Posterior cingulate gyrus (tissue), 11 donors: Measurements from ENCODE around the gene ERFE.
A peak's percentile ranks its signal among the peaks of the same experiment; 100 is the strongest.

Experiments used
- DNase-seq, 10 donors: peaks; one replicate each; pipeline versions ENCODE4 v3.0.0 to v3.0.0-alpha.2; 2020 to 2021; ENCODE audit warnings: mixed read lengths in 3 of 10
- intact Hi-C: fragments of 100-400 bp; cut with DNase I; formaldehyde crosslinking; loops from one replicate; pipeline ENCODE4 v1.15.1; 2023

Gene ERFE

DNA sequence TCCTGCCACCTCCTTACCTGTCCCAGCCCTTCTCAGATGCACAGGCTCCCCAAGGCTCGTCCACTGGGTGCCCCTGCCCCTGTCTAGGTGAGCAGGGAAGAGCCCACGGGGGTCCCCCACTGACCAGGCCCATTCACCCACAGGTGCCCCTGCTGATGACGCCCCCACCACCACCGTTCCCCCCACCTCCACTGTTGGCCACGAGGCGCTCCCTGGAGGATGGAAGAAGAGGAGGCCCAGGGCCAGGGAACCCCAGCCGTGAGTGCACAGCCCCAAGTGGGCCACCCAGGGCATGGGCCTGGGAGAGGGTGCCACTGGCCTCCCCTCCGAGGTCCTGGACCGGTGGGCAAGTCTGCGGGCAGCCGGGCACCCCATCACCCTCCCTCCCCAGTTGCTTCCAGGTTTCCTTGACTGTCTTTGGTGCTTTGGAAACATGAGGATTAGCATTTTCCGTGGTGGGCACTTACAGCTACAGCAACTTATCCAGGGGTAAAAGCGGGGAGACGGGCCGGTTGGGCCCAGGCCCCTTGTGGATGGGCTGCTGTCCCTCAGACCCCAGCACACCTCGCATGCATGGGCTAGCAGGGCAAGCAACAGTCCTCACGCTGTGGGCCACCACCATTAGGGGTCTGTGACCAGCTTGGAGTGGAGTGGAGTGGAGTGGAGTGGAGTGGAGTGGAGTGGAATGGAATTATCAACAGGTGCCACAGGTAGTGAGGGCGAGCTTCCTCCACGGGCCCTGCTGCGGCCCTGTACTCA is 33.5 kb upstream of the ERFE start:
- intact Hi-C loops, result no loop called here
- peak in 3 of 10 donors; percentile 40 to 73 (median 72) for DNase-seq

DNA sequence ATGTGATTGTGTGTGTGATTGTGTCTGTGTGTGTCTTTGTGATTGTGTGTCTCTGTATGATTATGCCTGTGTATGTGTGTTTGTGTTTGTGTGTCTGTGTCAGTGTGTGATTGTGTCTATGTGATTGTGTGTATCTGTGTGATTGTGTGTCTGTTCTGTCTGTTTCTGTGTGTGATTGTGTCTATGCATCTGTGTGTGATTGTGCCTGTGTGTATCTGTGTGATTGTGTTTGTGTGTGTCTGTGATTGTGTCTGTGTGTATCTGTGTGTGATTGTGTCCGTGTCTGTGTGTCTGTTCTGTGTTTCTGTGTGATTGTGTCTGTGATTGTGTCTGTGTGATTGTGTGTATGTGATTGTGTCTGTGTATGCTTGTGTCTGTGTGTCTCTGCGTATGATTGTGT is 32.4 kb upstream of the ERFE start:
- intact Hi-C loops, result no loop called here
- no peak for DNase-seq

DNA sequence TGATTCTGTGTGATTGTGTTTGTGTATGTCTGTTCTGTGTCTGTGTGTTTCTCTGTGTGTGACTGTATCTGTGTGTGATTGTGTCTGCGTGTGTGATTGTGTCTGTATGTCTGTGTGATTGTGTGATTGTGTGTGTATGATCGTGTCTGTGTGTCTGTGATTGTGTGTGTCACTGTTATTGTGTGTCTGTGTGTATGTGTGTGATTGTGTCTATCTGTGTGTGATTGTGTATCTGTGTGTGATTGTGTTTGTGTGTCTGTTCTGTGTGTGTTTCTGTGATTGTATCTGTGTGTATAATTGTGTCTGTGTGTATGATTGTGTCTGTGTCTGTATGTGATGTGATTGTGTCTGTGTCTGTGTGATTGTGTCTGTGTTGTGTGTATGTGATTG is 32.0 kb upstream of the ERFE start:
- no peak for DNase-seq
- intact Hi-C loops, result no loop called here

DNA sequence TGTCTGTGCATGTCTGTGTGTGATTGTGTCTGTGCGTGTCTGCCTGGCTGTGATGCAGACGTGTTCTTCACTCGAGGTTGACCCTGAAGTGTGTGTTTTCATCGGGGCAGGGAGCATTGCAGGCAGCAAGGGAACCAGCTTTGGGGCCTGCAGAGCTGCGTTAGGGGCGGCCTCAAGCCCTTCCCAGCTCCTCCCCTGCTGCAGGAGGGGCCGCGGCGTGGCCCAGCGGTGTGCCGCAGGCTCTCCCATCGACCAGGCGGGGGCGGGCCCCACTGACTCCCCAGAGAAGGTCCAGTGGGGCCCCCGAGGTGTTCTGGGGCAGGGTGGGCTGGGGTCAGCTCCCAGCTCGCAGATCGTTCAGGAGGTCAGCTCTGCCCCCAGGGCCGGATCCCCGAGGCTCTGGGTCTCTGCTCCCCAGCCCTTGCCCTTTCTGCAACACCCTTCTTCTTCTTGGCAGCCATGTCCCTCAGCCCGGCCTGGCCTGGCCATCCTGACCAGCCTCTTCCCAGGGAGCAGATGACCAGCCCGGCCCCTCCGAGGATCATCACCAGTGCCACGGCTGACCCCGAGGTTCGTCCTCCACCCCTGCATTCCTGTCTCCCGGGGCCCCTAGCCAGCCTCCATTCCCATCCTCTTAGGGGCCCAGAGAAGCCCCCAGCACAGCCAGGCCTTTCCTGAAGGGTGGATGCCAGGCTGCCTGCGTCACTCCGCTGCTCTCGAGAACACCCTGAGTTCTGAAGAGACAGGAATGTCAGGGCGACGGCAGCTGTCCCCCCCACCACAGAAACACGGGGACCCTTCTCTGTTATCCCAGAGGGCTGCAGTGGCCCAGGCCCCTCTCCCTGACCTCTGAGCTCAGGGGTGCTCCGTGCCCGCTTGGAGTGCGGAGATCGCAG is 31.4 kb upstream of the ERFE start:
- DNase-seq, result peak in 3 of 10 donors; percentile 61 to 79 (median 77)
- intact Hi-C loops, result no loop called here

DNA sequence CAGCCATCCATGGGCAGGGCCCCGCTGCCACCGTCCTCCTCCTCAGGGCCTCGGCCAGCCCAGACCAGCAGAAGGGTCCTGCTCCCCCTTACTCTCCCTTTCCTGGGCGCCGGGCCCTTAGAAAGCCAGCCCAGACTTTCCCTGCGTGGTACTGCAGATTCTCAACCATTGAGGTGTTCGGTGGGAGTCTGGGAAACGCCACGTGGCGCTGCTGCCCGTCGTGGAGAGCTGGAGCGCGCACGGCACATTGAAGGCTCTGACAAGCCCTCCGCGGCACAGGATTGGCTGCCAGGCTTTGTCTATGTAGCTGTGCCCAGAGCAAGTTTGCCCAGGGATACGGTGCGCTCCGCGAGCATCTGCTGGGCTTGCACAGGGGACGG is 30.7 kb upstream of the ERFE start:
- intact Hi-C loops, result no loop called here
- peak in 3 of 10 donors; percentile 56 to 63 (median 62) for DNase-seq

DNA sequence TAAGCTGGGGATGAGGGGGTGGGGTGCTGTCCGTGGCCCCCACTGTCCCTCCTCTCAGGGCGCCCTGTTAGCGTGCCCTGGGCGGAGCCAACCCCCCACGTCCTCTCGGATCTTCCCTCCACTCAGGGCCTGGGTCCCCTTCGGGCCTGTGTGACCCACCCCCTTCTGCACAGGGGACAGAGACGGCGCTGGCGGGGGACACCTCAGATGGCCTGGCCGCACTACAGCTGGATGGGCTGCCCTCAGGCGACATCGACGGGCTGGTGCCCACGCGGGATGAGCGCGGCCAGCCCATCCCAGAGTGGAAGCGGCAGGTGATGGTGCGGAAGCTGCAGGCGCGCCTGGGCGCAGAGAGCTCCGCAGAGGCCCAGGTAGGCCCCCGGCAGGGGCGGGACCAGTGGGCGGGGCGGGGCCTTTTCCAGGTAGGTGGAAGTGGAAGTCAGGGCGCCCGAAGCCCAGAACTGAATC is 30.2 kb upstream of the ERFE start:
- DNase-seq, result peak in 3 of 10 donors; percentile 61 to 76 (median 68)

DNA sequence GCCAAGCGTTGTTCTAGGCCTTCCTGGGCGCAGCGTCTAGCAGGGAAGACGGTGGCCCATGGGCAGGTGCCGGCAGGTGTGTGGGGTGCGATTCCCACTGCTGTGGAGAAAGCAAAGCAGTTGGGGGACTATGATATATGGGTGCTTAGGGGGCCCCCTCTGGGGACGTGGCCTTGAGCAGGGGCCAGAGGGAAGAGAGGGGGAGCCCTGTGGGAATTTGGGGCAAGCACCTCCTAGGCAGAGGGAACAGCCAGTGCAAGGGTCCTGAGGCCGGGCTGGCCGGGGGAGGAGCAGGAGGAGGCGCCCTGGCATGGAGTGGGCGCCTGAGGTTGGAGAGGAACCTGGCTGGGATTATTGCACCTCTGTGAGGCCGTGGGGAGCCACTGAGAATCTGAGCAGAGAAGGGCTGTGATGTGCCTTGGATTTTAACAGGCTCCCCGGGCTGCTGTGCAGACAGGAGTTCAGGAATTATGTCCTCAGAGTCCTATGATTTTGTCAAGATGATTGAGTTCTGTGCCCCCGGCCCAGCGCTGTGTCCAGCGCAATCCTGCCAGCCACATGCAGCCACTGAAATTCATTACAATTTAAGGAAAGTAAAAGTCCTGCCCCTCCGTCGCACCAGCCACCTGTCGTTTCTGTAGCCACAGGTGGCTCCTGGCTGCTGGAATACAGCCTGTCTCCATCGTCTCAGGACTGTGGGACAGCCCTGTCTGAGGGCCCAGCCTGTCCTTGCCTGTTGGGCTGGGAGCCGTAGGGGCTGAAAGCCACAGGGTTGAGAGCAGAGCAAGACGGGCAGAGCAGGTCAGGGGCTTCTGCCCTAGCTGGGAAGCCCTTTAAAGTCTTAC is 29.4 kb upstream of the ERFE start:
- peak in 3 of 10 donors; percentile 46 to 61 (median 50) for DNase-seq
- intact Hi-C loops, result no loop called here

More for the DNA sequence above, 30.2 kb upstream of the ERFE start:
- intact Hi-C loops, result no loop called here

DNA sequence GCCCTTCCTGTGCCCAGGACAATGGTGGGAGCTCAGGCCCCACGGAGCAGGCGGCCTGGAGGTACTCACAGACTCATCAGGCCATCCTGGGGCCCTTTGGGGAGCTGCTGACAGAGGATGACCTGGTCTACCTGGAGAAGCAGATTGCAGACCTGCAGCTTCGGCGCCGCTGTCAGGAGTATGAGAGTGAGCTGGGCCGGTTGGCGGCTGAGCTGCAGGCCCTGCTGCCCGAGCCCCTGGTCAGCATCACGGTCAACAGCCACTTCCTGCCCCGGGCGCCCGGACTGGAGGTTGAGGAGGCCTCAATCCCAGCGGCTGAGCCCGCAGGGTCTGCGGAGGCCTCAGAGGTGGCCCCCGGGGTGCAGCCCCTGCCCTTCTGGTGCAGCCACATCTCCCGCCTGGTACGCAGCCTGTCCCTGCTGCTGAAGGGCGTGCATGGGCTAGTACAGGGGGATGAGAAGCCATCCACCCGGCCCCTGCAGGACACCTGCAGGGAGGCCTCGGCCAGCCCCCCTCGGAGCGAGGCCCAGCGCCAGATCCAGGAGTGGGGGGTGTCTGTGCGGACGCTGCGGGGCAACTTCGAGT is 28.6 kb upstream of the ERFE start:
- intact Hi-C loops, result no loop called here
- DNase-seq, result peak in 3 of 10 donors; percentile 58 to 80 (median 76)

DNA sequence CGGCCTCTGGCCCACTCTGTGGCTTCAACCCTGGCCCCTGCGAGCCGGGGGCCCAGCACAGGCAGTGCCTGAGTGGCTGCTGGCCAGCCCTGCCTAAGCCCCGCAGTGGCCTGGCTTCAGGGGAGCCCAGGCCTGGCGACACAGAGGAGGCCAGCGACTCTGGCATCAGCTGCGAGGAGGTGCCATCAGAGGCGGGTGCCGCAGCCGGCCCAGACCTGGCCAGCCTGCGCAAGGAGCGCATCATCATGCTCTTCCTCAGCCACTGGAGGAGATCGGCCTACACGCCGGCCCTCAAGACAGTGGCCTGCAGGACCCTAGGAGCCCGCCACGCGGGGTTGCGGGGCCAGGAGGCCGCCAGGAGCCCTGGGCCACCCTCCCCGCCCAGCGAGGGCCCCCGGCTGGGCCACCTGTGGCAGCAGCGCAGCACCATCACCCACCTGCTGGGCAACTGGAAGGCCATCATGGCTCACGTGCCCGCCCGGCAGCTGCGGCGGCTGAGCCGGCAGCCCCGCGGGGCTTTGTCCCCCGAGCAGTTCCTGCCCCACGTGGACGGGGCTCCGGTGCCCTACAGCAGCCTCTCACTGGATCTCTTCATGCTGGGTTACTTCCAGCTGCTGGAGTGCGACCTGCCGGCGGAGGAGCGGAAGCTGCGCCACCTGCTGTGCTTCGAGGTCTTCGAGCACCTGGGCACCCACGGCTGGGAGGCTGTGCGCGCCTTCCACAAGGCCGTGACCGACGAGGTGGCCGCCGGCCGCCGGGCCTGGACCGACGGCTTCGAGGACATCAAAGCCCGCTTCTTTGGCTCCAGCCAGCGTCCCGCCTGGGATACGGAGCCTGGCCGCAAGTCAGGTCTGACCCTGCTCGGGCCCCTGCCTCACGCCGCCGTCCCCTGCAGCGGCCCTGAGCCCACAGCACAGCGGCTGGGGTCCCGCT is 27.8 kb upstream of the ERFE start:
- intact Hi-C loops, result no loop called here
- DNase-seq, result peak in 3 of 10 donors; percentile 67 to 77 (median 70)

DNA sequence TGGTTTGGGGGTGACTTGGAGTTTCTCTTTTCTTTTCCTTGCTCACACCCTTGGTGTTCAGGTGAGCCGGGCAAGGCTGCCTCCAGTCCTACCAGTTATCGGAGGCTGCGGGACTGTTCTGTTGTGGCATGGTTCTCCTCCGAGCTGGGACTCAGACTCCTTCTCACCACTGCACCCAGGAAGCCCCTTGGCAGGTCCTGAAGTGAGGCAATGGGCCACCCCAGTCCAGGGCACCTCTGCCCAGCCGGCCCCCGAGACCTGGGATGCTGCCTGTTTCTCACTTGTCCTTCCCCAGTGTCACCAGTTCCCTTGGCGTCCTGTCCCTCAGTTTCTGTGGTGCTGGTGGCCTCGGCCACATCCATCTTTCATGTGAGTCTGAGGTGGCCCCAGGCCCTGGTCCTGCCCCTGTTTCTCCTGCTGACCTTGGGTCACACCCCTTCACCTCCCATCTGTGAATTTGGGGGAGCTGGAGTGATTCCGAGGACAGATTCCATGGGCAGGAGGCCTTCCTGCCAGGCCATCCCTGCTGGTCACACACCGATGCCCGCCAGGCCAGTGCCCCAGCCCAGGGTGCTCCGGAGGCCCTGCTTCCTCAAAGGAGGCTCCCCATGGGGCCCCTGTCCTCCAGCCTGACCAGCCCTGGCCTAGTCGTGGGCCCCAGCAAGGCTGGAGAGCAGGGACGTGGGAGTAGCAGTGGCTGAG is 26.9 kb upstream of the ERFE start:
- intact Hi-C loops, result no loop called here

DNA sequence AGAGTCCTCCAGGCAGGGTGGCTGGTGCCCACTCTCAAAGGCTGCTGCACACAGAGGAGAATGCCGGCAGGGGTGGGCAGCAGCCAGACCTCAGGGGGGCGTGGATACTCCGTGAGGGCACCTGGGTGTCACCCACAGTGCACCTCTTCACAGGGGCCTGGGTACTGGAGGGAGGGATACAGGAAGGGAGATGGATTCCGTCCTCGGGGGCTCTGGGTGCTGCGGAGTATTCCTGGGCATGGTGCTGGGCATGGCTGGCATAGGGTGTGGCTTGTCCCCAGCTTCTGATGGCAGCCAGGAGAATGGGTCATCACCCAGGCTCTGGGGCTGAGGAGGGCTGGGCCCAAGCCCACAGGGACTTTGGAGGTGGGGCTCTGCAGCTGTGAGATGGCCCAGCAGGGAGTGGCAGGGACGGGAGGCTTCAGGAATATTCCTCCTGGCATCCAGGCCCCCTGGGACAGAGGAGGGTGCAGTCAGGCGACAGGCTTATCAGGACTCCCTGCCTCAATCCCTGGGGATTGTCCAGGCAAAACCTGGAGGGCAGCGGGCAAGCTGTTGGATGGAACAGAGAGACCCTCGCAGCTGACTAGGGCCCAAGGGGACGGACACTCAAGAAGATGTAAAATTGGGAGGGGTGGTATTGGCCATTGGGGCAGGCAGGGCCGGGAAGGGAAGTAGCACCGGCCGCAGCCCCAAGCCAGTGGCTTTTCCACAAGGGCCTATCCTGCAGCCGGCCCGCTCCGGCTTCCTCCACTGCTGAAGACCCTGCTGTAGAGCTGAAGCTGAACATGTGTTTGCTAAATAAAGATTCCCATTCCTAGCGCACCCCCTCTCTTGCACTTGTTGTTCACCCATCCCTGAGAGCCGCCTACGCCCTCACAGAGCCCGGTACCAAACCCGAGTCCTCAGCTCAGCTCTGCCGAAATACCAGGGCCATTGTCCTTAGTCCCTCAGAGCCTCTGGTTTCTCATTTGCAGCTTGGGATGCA is 26.0 kb upstream of the ERFE start:
- intact Hi-C loops, result no loop called here
- peak in 3 of 10 donors; percentile 74 to 84 (median 82) for DNase-seq

More for the DNA sequence above, 26.9 kb upstream of the ERFE start:
- DNase-seq, result peak in 3 of 10 donors; percentile 41 to 60 (median 57)

DNA sequence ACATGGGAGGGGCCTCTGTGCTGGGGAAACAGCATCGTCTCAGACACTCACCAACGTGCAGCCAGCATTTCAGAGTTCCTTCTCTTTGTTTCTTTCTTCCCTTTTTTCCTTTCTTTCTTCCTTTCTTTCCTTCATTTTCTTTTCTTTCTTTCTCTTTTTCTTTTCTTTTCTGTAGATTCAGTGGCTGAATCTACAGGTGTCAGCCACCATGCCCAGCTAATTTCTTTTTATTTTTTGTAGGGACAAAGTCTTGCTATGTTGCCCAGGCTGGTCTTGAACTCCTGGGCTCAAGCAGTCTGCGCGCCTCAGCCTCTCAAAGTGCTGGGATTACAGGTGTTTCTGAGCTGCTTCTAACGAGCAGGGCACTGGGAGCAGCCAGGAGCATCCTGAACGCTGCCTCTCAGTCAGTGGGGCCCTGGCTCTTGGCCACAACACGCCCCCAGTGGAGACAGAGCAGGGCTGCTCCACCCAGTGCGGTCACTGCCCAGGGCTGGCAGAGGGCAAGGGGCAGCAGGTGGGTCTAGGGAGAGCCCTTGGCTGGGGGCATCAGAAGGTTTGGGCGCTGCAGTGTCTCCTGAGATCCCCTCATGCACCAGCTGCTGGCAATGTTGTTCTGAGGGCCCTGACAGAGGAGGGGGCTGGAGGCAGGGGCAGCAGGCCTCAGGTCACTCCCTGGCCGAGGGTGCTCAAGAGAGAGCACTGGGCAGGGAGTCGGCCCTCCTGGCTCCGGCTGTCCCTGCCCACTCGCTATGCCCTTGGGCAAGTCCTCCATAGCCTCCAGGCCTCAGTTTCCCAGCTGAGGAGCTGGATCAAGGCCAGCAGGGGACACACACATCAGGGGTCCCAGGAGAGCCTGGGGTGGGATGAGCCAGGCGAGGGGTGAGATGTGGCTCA is 25.0 kb upstream of the ERFE start:
- DNase-seq, result peak in 3 of 10 donors; percentile 58 to 78 (median 64)
- intact Hi-C loops, result no loop called here

DNA sequence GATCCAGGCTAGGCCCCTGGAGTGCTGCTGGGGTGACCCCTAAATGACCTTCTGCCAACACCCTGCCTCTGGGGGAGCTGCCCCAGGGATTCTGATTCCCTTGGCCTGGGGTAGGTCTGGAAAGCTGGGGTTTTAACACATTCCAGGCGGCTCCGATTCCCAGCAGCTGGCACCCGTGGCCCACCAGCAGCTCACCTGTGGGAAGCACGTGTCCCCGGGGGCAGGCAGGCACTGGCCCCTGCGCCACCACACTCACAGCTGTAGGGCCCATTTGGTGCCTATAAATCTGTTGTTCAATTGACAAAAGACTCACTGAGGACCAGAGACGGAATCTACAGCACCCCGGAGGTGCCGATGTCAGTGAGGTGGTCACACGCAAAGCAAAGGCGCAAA is 24.4 kb upstream of the ERFE start:
- intact Hi-C loops, result no loop called here
- DNase-seq, result peak in 3 of 10 donors; percentile 19 to 70 (median 63)

DNA sequence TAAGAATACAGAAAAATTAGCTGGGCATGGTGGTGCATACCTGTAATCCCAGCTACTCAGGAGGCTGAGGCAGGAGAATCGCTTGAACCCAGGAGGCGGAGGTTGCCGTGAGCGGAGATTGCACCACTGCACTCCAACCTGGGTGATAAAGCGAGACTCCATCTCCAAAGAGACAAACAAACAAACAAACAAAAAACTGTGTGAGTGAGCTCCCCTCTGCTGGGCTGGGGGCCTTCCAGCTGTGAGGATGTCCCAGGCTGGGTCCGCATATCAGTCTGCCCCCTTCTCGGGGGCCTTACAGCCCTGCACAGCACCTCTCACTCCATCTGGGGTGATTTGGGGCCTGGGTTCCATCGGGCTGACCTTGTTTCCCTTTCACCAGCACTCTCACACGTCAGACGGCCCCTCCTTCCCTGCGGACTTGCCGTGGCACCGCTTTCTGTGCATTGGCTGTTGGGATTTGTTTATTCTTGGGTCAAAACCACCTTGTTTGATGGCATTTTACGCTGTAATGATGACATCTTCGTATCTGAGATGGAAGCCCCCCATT is 23.1 kb upstream of the ERFE start:
- intact Hi-C loops, result no loop called here
- peak in 3 of 10 donors; percentile 23 to 67 (median 57) for DNase-seq

DNA sequence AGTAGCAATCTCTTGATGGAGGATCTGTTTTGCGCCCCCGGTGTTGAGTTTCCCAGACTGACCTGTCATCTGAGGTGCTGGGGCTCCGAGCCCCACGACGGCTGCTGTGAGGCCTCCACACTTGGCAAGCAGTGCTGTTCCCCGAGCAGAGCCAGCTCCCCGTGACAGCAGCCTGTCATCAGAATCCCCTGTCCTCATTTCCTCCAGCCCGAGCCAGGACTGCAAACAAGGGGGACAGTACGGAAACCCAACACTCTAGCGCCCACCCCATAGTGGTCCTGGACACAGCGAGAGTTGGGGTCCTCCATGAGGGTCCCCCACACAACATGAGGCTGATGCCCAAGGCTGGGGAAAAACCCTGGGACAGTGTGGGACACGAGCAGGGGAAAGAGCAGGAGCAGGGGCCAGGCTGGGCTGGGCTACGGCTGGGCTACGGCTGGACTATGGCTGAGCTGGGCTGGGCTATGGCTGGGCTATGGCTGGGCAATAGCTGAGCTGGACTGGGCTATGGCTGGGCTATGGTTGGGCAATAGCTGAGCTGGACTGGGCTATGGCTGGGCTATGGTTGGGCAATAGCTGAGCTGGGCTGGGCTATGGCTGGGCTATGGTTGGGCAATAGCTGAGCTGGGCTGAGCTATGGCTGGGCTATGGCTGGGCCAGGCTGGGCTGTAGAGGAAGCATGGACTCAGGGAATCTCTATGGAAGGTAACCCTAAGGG is 21.8 kb upstream of the ERFE start:
- intact Hi-C loops, result no loop called here

More for the DNA sequence above, 21.8 kb upstream of the ERFE start:
- DNase-seq, result peak in 3 of 10 donors; percentile 65 to 76 (median 68)
